DND-41 (cell line): ENCODE results near the gene CENPP.

Experiments used
- ATAC-seq: fragments of 200-7000 bp; cut with Tn5 transposase; 3 replicates; pipeline ENCODE4 v1.9.1; 2021; ENCODE audit warnings: low read depth; ENCODE audit not compliant: insufficient read depth
- DNase-seq: peaks from one replicate; pipeline ENCODE4 v3.0.0-alpha.2; 2020
- H2AFZ ChIP-seq: 2 replicates; pipeline ENCODE4 v1.6.0; 2012; ENCODE audit warnings: low read depth, low read length
- H3K27ac ChIP-seq: 2 replicates; pipeline ENCODE4 v1.5.1; 2012; ENCODE audit warnings: low read length, inconsistent platforms
- H3K27me3 ChIP-seq: fragments of 200-600 bp; sonication (generic); 2 replicates; pipeline ENCODE4 v1.6.0; 2012; ENCODE audit warnings: low read length, mild to moderate bottlenecking, inconsistent platforms; ENCODE audit not compliant: insufficient read depth, poor library complexity
- H3K36me3 ChIP-seq: 2 replicates; pipeline ENCODE4 v1.5.1; 2012; ENCODE audit warnings: low read length, inconsistent platforms; ENCODE audit not compliant: insufficient read depth
- H3K4me1 ChIP-seq: 2 replicates; pipeline ENCODE4 v1.5.1; 2012; ENCODE audit warnings: mild to moderate bottlenecking, low read length; ENCODE audit not compliant: insufficient read depth
- H3K4me2 ChIP-seq: 2 replicates; pipeline ENCODE4 v1.6.0; 2012; ENCODE audit warnings: mild to moderate bottlenecking, moderate library complexity, low read length, inconsistent platforms; ENCODE audit not compliant: insufficient read depth
- H3K4me3 ChIP-seq, 2 experiments: fragments of 200-600 bp in 1 of 2; shearing (Covaris generic) in 1 of 2; 2 replicates each; pipeline ENCODE4 v1.5.1; 2012 to 2016; ENCODE audit warnings: inconsistent platforms in 2 of 2, low read length in 2 of 2, mild to moderate bottlenecking in 2 of 2, low read depth in 1 of 2, moderate library complexity in 1 of 2
- H3K79me2 ChIP-seq: 2 replicates; pipeline ENCODE4 v1.6.0; 2012; ENCODE audit warnings: low read length, inconsistent platforms; ENCODE audit not compliant: insufficient read depth
- H3K9ac ChIP-seq: 2 replicates; pipeline ENCODE4 v1.6.0; 2012; ENCODE audit warnings: low read depth, mild to moderate bottlenecking, inconsistent platforms, low read length, moderate library complexity
- H3K9me3 ChIP-seq: 2 replicates; pipeline ENCODE4 v1.5.1; 2012; ENCODE audit warnings: low read length, moderate library complexity, mild to moderate bottlenecking, inconsistent platforms; ENCODE audit not compliant: insufficient read depth, severe bottlenecking
- H4K20me1 ChIP-seq: 2 replicates; pipeline ENCODE4 v1.6.0; 2012; ENCODE audit warnings: low read length; ENCODE audit not compliant: insufficient read depth
- EZH2 ChIP-seq: IDR thresholded peaks from 3 replicates; pipeline ENCODE4 v1.6.1; 2012; ENCODE audit warnings: borderline replicate concordance, low read depth, mild to moderate bottlenecking, moderate library complexity, low read length, inconsistent platforms; ENCODE audit not compliant: severe bottlenecking
- TF ChIP-seq, protein P1 (sequence below): IDR thresholded peaks from 2 replicates; pipeline ENCODE4 v1.5.1; 2012; ENCODE audit warnings: borderline replicate concordance, low read length, moderate library complexity, mild to moderate bottlenecking; ENCODE audit not compliant: poor library complexity, severe bottlenecking; ENCODE audit errors: extremely low read depth

Gene CENPP

DNA sequence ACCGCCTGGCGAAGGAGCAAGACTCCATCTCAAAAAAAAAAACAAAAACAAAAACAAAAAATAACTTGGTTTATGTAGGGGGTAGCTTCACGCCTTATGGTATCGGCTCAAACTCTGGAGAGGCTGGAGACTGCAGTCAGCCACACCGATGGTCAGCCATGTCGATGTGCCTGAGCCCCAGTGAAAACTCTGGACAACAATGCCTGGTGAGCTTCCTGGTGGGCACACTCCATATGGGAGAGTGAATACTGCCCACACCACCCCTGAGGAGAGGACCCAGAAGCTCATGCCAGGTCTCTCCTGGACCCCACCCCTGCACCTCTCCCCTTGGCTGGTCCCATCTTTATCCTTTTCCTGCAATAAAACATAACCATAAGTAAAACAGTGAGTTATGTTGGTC is 324.5 kb downstream of the CENPP start:
- Histone ChIP-seq H3K4me3 (no peak overlapping the region), H3K4me2 (no peak overlapping the region), H3K9me3 (no peaks in the 10 kb centered on the region), H3K4me1 (no peaks in the 10 kb centered on the region), H3K79me2 (no peaks in the 10 kb centered on the region), H3K36me3 (peaks cover 64% of the 10 kb centered on the region), H3K9ac (no peak overlapping the region), H2AFZ (no peak overlapping the region), H3K27ac (no peak overlapping the region), H4K20me1 (peaks cover 10% of the 10 kb centered on the region; the same call in 1 of the 2 replicates), H3K27me3 (no peaks in the 10 kb centered on the region)
- TF ChIP-seq, protein P1, sequence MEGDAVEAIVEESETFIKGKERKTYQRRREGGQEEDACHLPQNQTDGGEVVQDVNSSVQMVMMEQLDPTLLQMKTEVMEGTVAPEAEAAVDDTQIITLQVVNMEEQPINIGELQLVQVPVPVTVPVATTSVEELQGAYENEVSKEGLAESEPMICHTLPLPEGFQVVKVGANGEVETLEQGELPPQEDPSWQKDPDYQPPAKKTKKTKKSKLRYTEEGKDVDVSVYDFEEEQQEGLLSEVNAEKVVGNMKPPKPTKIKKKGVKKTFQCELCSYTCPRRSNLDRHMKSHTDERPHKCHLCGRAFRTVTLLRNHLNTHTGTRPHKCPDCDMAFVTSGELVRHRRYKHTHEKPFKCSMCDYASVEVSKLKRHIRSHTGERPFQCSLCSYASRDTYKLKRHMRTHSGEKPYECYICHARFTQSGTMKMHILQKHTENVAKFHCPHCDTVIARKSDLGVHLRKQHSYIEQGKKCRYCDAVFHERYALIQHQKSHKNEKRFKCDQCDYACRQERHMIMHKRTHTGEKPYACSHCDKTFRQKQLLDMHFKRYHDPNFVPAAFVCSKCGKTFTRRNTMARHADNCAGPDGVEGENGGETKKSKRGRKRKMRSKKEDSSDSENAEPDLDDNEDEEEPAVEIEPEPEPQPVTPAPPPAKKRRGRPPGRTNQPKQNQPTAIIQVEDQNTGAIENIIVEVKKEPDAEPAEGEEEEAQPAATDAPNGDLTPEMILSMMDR = no peak
- TF ChIP-seq EZH2 = no peak
- no peak for DNase-seq
- ATAC-seq = no peak

DNA sequence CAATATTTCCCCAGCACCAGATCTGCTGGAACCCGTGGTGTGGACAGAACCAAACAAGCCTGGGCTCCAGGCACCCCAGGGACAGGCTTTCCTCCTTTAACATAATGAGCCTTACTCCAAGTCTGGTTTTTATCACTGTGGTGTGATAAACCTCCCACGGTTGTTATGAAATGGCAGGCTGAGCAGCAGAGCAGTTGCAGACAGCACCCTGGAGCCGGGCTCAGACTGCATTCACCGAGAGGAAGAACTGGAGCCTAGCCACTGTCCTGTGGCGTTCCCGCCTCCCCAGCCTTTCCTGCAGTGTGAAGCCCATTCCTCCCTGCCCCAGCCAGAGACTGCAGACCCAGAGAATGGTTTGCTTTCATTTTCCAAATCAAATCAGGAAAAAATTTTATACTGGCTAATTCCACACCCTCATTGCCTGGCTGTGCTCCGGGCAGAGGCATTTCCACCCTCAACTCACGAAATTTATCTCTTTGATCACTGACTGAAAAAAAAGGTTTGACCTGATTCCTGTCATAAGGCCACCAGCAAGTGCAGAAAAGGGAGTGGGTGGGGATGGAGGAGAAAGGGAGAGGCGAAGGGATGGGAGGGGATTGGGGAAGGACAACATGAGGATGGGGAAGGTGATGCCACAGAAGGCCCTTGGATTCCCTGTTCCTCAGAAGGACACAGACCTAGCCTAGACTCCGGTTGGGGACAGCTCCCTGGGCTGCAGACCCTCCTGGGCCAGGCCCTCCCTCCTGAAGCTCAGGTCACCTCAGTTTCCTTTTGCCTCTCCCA is 325.3 kb downstream of the CENPP start:
- Histone ChIP-seq H3K4me2 (no peak overlapping the region), H3K36me3 (peaks cover 64% of the 10 kb centered on the region), H3K27ac (no peak overlapping the region), H3K9me3 (no peaks in the 10 kb centered on the region), H3K9ac (no peak overlapping the region), H2AFZ (no peak overlapping the region), H3K79me2 (no peaks in the 10 kb centered on the region), H3K4me3 (no peak overlapping the region), H4K20me1 (peaks cover 10% of the 10 kb centered on the region; the same call in 1 of the 2 replicates), H3K4me1 (no peaks in the 10 kb centered on the region), H3K27me3 (no peaks in the 10 kb centered on the region)
- TF ChIP-seq, protein P1 = no peak
- no peak for TF ChIP-seq EZH2
- ATAC-seq (no peak), DNase-seq (no peak)

DNA sequence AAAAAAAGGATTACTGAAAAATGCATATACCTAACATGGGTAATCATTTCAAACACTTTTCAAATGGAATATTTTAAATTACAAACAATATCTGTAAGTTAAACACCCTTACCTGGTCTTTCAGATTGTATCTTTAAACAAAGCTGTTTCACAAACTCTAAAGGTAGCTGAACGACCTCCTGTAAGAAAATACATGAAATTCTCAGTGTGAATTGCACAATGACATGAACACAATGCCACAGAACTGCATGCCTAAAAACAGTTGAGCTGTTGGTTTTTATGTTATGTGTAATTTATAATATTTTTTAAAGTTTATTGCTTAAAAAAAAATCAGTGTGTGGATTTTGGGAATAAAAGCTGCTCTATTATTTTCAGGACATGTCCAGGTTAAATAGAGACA is 326.7 kb downstream of the CENPP start:
- DNase-seq (no peak), ATAC-seq (no peak)
- Histone ChIP-seq H3K79me2 (no peaks in the 10 kb centered on the region), H3K27ac (no peak overlapping the region), H2AFZ (no peak overlapping the region), H3K4me2 (no peak overlapping the region), H4K20me1 (peaks cover 10% of the 10 kb centered on the region; the same call in 1 of the 2 replicates), H3K4me1 (no peaks in the 10 kb centered on the region), H3K4me3 (no peak overlapping the region), H3K9ac (no peak overlapping the region), H3K36me3 (peaks cover 67% of the 10 kb centered on the region), H3K27me3 (no peaks in the 10 kb centered on the region), H3K9me3 (no peaks in the 10 kb centered on the region)
- TF ChIP-seq EZH2 = no peak
- TF ChIP-seq, protein P1 = no peak
